Measurements from ENCODE around the gene CYSRT1. TPM values are rescaled to one million over a fixed set of nuclear protein-coding genes. Genes with fewer than 3 reads are reported as not detected.

Gene CYSRT1
- total and polyA plus RNA-seq, 2 donors (not counting 1 experiment from before 2014, with no cell fraction given): 0.22 to 0.51 TPM

DNA sequence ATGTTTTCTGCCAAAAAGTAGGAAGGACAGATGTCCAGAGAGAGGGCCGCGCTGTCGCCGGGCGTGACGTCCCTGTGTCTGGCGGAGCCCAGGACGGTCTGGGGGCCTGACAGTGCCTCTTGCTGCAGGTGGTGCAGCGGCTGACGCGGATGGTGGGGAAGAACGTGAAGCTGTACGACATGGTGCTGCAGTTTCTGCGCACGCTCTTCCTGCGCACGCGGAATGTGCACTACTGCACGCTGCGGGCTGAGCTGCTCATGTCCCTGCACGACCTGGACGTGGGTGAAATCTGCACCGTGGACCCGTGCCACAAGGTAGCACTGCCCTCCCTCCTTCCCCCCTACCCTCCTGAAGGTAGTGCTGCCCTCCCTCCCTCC is 37.9 kb downstream of the CYSRT1 start:
- peaks cover 28% of the 10 kb centered on the region for H3K79me2 ChIP-seq (ENCODE audit: control insufficient read depth, insufficient read depth, low read length)
- no peaks in the 10 kb centered on the region for H3K9me3 Mint-ChIP-seq (ENCODE audit: insufficient read depth)
- POLR2A ChIA-PET: no interaction called here
- no peak overlapping the region for H2AFZ ChIP-seq (ENCODE audit: insufficient read depth, low read depth, low read length, poor library complexity, severe bottlenecking)
- peaks cover 3 to 14% of the 10 kb centered on the region in 2 donors for H3K4me1 ChIP-seq (ENCODE audit: control insufficient read depth in 2 of 2, insufficient read depth in 2 of 2, low read length in 2 of 2)
- no peaks in the 10 kb centered on the region for H3K9me3 ChIP-seq (ENCODE audit: control extremely low read depth in 1 of 3, control insufficient read depth in 2 of 3, insufficient read depth in 1 of 3, low read length in 2 of 3)
- CTCF ChIA-PET: interaction anchor here (2.1 to 3.2 kb wide), 2 partner anchors 26 to 234 kb away, joined by 4 to 13 read pairs; no protein-coding TSS in a partner anchor
- H4K20me1 ChIP-seq (ENCODE audit: control insufficient read depth, insufficient read depth, low read length, poor library complexity, severe bottlenecking): peaks cover 24% of the 10 kb centered on the region
- no peaks in the 10 kb centered on the region for H3K27me3 ChIP-seq (replicated peaks in 1 of 4; ENCODE audit: control extremely low read depth in 1 of 4, control insufficient read depth in 3 of 4, insufficient read depth in 4 of 4, low read length in 3 of 4)
- TF ChIP-seq EZH2 (IDR thresholded peaks at IDR 0.05; ENCODE audit: borderline replicate concordance, insufficient read depth, low read depth, low read length, poor library complexity, severe bottlenecking): no peak
- TF ChIP-seq, protein P1, sequence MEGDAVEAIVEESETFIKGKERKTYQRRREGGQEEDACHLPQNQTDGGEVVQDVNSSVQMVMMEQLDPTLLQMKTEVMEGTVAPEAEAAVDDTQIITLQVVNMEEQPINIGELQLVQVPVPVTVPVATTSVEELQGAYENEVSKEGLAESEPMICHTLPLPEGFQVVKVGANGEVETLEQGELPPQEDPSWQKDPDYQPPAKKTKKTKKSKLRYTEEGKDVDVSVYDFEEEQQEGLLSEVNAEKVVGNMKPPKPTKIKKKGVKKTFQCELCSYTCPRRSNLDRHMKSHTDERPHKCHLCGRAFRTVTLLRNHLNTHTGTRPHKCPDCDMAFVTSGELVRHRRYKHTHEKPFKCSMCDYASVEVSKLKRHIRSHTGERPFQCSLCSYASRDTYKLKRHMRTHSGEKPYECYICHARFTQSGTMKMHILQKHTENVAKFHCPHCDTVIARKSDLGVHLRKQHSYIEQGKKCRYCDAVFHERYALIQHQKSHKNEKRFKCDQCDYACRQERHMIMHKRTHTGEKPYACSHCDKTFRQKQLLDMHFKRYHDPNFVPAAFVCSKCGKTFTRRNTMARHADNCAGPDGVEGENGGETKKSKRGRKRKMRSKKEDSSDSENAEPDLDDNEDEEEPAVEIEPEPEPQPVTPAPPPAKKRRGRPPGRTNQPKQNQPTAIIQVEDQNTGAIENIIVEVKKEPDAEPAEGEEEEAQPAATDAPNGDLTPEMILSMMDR (IDR thresholded peaks at IDR 0.05): no peak
- WGBS (ENCODE audit: insufficient coverage): 90% methylated on average over 19 of the region's 24 CpGs
- ATAC-seq (ENCODE audit: low read depth): no peak
- H3K4me2 ChIP-seq (replicated peaks; ENCODE audit: low read depth, low read length, poor library complexity, severe bottlenecking): no peak overlapping the region
- no peak overlapping the region for H3K9ac ChIP-seq (ENCODE audit: low read length)
- DNase-seq: no peak
- H3K4me3 Mint-ChIP-seq: no peak overlapping the region
- no peak overlapping the region for H3K27ac Mint-ChIP-seq
- no peaks in the 10 kb centered on the region for H3K27me3 Mint-ChIP-seq
- H3K36me3 ChIP-seq (replicated peaks in 1 of 2; ENCODE audit: control extremely low read depth in 1 of 2, control insufficient read depth in 1 of 2, extremely low read depth in 1 of 2, insufficient read depth in 2 of 2, low read length in 1 of 2): peaks cover 0 to 30% of the 10 kb centered on the region in 2 experiments
- peaks cover 4% of the 10 kb centered on the region for H3K4me1 Mint-ChIP-seq
- H3K27ac ChIP-seq (ENCODE audit: low read length in 2 of 2): no peak overlapping the region
- H3K4me3 ChIP-seq (ENCODE audit: control extremely low read depth in 1 of 5, extremely low read depth in 1 of 5, insufficient read depth in 1 of 5, low read depth in 2 of 5, low read length in 4 of 5): no peak overlapping the region
- intact Hi-C loops (cut with micrococcal nuclease): no loop called here

DNA sequence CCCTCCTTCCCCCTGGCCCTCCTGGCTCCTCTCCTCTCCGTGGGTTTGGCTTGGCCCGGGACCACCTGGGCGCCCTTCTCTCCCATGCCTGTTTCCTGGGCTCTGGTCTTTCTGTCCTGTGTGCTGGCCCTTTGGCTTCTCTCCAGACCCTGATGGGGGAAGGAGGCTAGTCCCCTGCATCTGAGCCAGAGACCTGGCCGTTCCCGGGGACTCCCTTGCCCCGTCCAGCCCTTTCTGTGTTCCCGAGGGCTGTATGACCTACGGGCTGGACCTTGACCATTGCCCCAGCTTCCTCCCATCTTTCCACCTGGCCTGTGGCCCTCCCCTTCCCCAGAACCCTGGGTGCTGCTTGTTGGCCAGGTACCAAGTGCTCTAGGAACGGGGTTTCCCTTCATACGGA is 38.5 kb downstream of the CYSRT1 start:
- no peaks in the 10 kb centered on the region for H3K9me3 ChIP-seq (ENCODE audit: control extremely low read depth in 1 of 3, control insufficient read depth in 2 of 3, insufficient read depth in 1 of 3, low read length in 2 of 3)
- ATAC-seq (ENCODE audit: low read depth) (no peak), DNase-seq (no peak)
- H3K9ac ChIP-seq (ENCODE audit: low read length): no peak overlapping the region
- peaks cover 5 to 20% of the 10 kb centered on the region in 2 donors for H3K4me1 ChIP-seq (ENCODE audit: control insufficient read depth in 2 of 2, insufficient read depth in 2 of 2, low read length in 2 of 2)
- ChIA-PET POLR2A (interaction anchor here (0.6 kb wide), 1 partner anchor 53 kb away, joined by 3 read pairs; no protein-coding TSS in a partner anchor), CTCF (interaction anchor here (1.4 to 2.1 kb wide), 2 partner anchors 23 to 234 kb away, joined by 3 to 4 read pairs; partner anchors contain the start of gene TUBB4B)
- intact Hi-C loops (cut with micrococcal nuclease): no loop called here
- no peak overlapping the region for H3K27ac ChIP-seq (ENCODE audit: low read length in 2 of 2)
- H3K4me3 Mint-ChIP-seq: no peak overlapping the region
- H3K27me3 Mint-ChIP-seq: no peaks in the 10 kb centered on the region
- H2AFZ ChIP-seq (ENCODE audit: insufficient read depth, low read depth, low read length, poor library complexity, severe bottlenecking): no peak overlapping the region
- H3K27me3 ChIP-seq (replicated peaks in 1 of 4; ENCODE audit: control extremely low read depth in 1 of 4, control insufficient read depth in 3 of 4, insufficient read depth in 4 of 4, low read length in 3 of 4): no peaks in the 10 kb centered on the region
- H4K20me1 ChIP-seq (ENCODE audit: control insufficient read depth, insufficient read depth, low read length, poor library complexity, severe bottlenecking): peaks cover 29% of the 10 kb centered on the region
- H3K4me1 Mint-ChIP-seq: peaks cover 10% of the 10 kb centered on the region
- no peak overlapping the region for H3K27ac Mint-ChIP-seq
- 93% methylated on average over 8 of the region's 10 CpGs for WGBS (ENCODE audit: insufficient coverage)
- peaks cover 22% of the 10 kb centered on the region for H3K79me2 ChIP-seq (ENCODE audit: control insufficient read depth, insufficient read depth, low read length)
- TF ChIP-seq, protein P1 (IDR thresholded peaks at IDR 0.05): no peak
- no peak for TF ChIP-seq EZH2 (IDR thresholded peaks at IDR 0.05; ENCODE audit: borderline replicate concordance, insufficient read depth, low read depth, low read length, poor library complexity, severe bottlenecking)
- no peak overlapping the region for H3K4me2 ChIP-seq (replicated peaks; ENCODE audit: low read depth, low read length, poor library complexity, severe bottlenecking)
- H3K9me3 Mint-ChIP-seq (ENCODE audit: insufficient read depth): no peaks in the 10 kb centered on the region
- peaks cover 0 to 30% of the 10 kb centered on the region in 2 experiments for H3K36me3 ChIP-seq (replicated peaks in 1 of 2; ENCODE audit: control extremely low read depth in 1 of 2, control insufficient read depth in 1 of 2, extremely low read depth in 1 of 2, insufficient read depth in 2 of 2, low read length in 1 of 2)
- H3K4me3 ChIP-seq (ENCODE audit: control extremely low read depth in 1 of 5, extremely low read depth in 1 of 5, insufficient read depth in 1 of 5, low read depth in 2 of 5, low read length in 4 of 5): no peak overlapping the region
